ENCODE data around the gene KLRF1.
A peak's percentile ranks its signal among the peaks of the same experiment; 100 is the strongest.
"Not testable (repeated sequence)": the region's sequence is repeated elsewhere in the genome, so short reads cannot be mapped to it uniquely, and the experiment has no call there.

The KLRF1 gene

GRCh38 chr12:9870286-9870866 is 43.1 kb downstream of the KLRF1 start:
- DNase-seq (ENCODE audit: low read depth, low spot score) = peak; percentile 26
- in situ Hi-C loops (cut with HindIII; ENCODE audit: low sequenced_read_pairs) = no loop called here
- TF ChIP-seq, protein P1, sequence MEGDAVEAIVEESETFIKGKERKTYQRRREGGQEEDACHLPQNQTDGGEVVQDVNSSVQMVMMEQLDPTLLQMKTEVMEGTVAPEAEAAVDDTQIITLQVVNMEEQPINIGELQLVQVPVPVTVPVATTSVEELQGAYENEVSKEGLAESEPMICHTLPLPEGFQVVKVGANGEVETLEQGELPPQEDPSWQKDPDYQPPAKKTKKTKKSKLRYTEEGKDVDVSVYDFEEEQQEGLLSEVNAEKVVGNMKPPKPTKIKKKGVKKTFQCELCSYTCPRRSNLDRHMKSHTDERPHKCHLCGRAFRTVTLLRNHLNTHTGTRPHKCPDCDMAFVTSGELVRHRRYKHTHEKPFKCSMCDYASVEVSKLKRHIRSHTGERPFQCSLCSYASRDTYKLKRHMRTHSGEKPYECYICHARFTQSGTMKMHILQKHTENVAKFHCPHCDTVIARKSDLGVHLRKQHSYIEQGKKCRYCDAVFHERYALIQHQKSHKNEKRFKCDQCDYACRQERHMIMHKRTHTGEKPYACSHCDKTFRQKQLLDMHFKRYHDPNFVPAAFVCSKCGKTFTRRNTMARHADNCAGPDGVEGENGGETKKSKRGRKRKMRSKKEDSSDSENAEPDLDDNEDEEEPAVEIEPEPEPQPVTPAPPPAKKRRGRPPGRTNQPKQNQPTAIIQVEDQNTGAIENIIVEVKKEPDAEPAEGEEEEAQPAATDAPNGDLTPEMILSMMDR (IDR thresholded peaks at IDR 0.05; ENCODE audit: low read depth, low read length) = no peak
- no peak overlapping the region for H3K4me3 ChIP-seq (ENCODE audit: low read depth, low read length)

- in situ Hi-C loops (cut with HindIII; ENCODE audit: low sequenced_read_pairs) = no loop called here
- H3K4me3 ChIP-seq (ENCODE audit: low read depth, low read length) = no peak overlapping the region
- TF ChIP-seq, protein P1 (IDR thresholded peaks at IDR 0.05; ENCODE audit: low read depth, low read length) = no peak
Measured at GRCh38 chr12:9872162-9872561, 44.9 kb downstream of the KLRF1 start.

DNA sequence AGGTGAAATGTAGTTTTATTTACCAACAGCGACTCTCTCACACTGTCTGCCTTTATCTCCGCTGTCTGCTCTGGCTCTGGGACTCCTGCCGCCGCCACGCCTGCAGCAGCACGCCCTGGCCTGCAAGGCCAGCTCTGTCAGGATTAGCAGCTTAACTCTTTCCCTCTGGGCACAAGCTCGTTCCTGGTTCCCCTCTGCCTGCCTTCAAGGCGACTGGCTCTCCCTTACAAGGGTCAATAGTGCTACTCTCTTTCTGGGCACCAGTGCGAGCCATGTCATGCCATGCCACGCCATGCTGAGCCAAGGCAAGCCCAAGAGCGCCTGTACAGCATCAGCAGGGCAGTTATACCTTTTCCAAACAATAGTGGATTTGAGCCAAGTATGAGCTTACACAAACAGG is 45.5 kb downstream of the KLRF1 start:
- H3K4me3 ChIP-seq (ENCODE audit: low read depth, low read length) = no peak overlapping the region
- in situ Hi-C loops (cut with HindIII; ENCODE audit: low sequenced_read_pairs) = no loop called here
- no peak for DNase-seq (ENCODE audit: low read depth, low spot score)
- TF ChIP-seq, protein P1 (IDR thresholded peaks at IDR 0.05; ENCODE audit: low read depth, low read length) = no peak

More at GRCh38 chr12:9872162-9872561, 44.9 kb downstream of the KLRF1 start:
- no peak for DNase-seq (ENCODE audit: low read depth, low spot score)

GRCh38 chr12:9876120-9876519 is 48.8 kb downstream of the KLRF1 start:
- in situ Hi-C loops (cut with HindIII; ENCODE audit: low sequenced_read_pairs) = not testable (repeated sequence)

DNA sequence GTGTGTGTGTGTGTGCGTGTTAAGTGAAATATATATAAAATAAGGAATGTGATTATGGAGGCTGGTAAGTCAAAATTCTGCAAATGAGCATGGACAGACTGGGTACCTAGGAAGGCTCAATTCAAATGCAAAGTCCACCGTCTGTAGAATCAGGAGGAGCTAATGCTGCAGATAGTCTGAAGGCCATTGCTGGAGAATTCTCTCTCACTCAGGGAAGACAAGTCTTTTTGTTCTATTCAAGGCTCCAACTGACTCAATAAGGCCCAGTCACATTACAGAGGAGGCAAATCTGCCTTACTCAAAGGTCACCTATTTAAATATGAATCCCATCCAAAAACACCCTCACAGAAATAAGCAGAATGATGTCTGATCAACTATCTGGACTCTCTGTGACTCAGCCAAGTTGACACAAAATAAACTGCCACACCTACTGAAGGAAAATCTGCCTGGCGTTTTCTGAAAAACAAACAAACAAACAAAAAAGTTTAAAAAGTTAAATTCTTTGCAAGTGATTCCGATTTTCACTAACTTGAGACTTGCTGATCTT is 53.3 kb downstream of the KLRF1 start:
- no peak overlapping the region for H3K4me3 ChIP-seq (ENCODE audit: low read depth, low read length)
- in situ Hi-C loops (cut with HindIII; ENCODE audit: low sequenced_read_pairs) = no loop called here
- TF ChIP-seq, protein P1 (IDR thresholded peaks at IDR 0.05; ENCODE audit: low read depth, low read length) = no peak
- no peak for DNase-seq (ENCODE audit: low read depth, low spot score)

More at GRCh38 chr12:9876120-9876519, 48.8 kb downstream of the KLRF1 start:
- DNase-seq (ENCODE audit: low read depth, low spot score); H3K4me3 ChIP-seq (ENCODE audit: low read depth, low read length): not testable (repeated sequence)

GRCh38 chr12:9881246-9881645 is 54.0 kb downstream of the KLRF1 start, which contains the start of gene KLRF2:
KLRF2 (plus strand) TSS chr12:9881489; CDS start chr12:9881596, 107 bp downstream.
- no peak within 1 kb of the TSS for H3K4me3 ChIP-seq (ENCODE audit: low read depth, low read length)
- no peak for DNase-seq (ENCODE audit: low read depth, low spot score)
- in situ Hi-C loops (cut with HindIII; ENCODE audit: low sequenced_read_pairs) = no loop called here
- TF ChIP-seq, protein P1 (IDR thresholded peaks at IDR 0.05; ENCODE audit: low read depth, low read length) = no peak

DNA sequence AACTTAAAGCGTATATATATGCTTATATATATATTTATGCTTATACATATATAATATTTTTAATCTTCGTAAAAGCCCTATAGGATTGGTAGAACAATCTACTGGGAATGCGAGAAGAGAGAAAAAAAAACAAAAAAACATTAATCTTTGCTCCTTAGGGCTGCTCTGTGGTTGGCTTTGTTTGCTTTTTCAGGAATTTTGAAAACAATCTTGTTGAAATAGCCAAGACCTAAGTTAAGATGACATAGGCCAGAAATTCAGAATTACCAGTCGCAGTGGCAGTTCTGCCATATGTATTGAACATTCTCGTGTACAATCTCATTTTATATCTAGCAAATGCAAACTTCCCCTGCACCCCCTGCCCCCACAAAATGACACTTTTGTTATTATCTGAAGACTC is 54.7 kb downstream of the KLRF1 start:
- no peak for DNase-seq (ENCODE audit: low read depth, low spot score)
- TF ChIP-seq, protein P1 (IDR thresholded peaks at IDR 0.05; ENCODE audit: low read depth, low read length) = no peak
- in situ Hi-C loops (cut with HindIII; ENCODE audit: low sequenced_read_pairs) = no loop called here
- no peak overlapping the region for H3K4me3 ChIP-seq (ENCODE audit: low read depth, low read length)
